Measurements from ENCODE around the gene TINCR. TPM values are rescaled to one million over a fixed set of nuclear protein-coding genes. Genes with fewer than 3 reads are reported as not detected.

TINCR gene
- total RNA-seq, 1 donor: not detected

DNA sequence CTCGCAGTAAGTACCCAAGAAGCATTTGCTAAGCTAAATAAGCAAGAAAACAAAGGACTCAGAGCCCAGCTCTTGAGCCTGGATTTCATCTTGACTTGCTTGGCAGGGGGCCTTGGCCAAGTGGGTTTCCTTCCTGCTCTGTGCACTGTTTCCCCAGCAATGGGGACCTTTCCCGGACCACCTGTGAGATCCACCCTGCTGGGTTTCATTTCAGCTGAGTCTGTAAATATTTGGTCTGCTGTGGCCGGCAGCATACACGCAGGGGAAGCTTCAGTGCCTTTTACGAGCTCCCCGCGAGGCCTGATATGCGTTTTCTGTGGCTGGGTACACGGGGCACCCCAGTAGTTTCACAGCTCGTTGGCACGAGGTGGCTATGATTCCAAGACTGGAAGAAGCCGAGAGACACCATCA, 12.4 kb upstream of the TINCR start:
- no peak overlapping the region for H3K4me3 ChIP-seq (ENCODE audit: low read depth, low read length)
- TF ChIP-seq, protein P1, sequence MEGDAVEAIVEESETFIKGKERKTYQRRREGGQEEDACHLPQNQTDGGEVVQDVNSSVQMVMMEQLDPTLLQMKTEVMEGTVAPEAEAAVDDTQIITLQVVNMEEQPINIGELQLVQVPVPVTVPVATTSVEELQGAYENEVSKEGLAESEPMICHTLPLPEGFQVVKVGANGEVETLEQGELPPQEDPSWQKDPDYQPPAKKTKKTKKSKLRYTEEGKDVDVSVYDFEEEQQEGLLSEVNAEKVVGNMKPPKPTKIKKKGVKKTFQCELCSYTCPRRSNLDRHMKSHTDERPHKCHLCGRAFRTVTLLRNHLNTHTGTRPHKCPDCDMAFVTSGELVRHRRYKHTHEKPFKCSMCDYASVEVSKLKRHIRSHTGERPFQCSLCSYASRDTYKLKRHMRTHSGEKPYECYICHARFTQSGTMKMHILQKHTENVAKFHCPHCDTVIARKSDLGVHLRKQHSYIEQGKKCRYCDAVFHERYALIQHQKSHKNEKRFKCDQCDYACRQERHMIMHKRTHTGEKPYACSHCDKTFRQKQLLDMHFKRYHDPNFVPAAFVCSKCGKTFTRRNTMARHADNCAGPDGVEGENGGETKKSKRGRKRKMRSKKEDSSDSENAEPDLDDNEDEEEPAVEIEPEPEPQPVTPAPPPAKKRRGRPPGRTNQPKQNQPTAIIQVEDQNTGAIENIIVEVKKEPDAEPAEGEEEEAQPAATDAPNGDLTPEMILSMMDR (IDR thresholded peaks at IDR 0.05; ENCODE audit: insufficient read depth, low read length): no peak
- no peak for DNase-seq (ENCODE audit: low read depth)

DNA sequence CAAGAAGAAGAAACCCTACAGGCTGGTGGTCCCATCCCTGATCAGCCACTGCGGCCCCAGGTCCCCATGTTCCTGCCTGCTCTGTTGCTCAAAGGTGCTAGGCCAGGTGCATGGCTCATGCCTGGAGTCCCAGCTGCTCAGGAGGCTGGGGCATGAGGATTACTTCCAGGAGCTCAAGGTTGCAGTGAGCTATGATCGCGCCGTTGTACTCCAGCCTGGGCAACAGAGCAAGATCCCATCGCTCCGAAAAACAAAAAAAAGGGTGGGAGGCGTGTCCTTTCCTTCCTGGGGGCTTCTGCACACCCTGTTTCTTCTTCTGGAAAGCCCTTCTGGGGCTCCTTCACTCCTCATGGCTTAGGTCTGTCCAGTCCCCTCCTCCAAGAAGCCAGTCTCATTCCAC, 11.9 kb upstream of the TINCR start:
- no peak for DNase-seq (ENCODE audit: low read depth)
- no peak overlapping the region for H3K4me3 ChIP-seq (ENCODE audit: low read depth, low read length)
- TF ChIP-seq, protein P1 (IDR thresholded peaks at IDR 0.05; ENCODE audit: insufficient read depth, low read length): no peak

DNA sequence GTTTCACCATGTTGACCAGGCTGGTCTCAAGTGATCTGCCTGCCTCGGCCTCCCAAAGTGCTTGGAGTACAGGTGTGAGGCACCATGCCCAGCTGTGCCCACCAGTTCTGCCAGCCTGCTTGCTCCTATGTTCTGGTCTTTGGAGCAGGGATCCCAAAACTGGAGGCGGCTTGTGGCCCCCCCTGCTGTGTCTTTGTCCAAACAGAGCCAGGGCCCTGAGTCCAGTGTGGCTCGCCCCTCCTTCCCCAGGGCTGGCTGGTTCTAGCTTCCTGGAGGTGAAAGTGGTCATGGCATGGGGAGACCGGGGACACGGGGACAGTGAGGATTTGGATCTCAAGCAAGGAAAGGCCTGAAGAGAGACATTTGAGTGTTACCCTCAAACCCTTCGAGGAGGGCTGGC, 11.5 kb upstream of the TINCR start:
- no peak for DNase-seq (ENCODE audit: low read depth)
- TF ChIP-seq, protein P1 (IDR thresholded peaks at IDR 0.05; ENCODE audit: insufficient read depth, low read length): no peak
- no peak overlapping the region for H3K4me3 ChIP-seq (ENCODE audit: low read depth, low read length)

DNA sequence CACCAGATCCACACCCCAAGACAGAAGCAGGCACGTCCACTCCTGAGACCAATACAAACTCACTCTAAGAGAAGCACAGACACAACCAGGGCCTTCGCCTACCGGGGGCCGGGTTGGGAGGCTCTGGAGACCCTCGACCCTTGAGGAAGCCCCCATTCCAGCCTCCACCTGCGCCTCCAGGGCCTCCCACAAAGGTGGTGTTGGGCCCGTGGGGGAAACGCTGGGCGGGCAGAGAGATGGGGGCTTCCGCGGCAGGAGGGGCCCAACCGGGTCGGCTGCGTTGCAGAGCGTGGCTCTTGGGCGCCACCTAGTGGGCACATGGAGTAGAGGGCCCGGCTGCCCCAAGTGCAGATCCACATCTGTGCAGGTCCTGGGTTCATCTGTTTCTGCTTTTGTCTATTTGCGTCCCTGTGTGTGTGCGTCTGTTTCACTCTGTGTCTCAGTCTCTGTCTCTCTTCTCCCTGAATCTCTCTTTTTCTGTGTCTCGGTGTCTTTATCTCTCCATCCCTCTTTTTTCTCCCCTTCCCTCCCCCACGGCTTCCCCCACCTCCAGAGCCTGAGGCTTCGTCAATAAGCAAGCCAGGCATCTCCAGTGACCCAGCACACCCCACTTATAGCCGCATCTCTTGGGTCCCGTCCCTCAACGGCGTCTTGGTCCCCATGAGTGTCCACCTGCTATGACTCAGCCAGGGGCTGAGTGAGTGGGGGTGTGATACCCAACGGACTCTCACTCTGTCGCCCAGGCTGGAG, 10.5 kb upstream of the TINCR start:
- peak; percentile 48 for DNase-seq (ENCODE audit: low read depth)
- TF ChIP-seq, protein P1 (IDR thresholded peaks at IDR 0.05; ENCODE audit: insufficient read depth, low read length): peak; percentile 97

DNA sequence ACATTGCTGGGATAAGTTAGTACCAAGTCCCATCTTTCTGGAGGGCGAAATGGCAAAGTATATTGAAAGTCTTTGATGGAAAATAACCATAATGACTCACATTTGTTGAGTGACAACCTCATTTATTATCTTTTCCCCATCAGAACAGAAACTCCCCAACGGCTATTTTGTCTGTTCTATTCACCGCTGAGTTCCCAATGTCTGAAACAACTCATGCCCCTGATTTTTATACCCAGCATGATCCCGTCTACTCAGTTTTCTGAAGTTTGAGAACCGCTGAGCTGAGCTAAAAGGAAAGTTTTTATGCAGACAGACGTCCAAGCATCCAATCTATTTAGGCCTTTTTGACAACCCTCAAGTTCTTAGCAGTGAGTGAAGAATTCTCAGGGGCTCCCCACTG, 7.8 kb upstream of the TINCR start:
- H3K4me3 ChIP-seq (ENCODE audit: low read depth, low read length): no peak overlapping the region
- TF ChIP-seq, protein P1 (IDR thresholded peaks at IDR 0.05; ENCODE audit: insufficient read depth, low read length): no peak

More for the DNA sequence above, 10.5 kb upstream of the TINCR start:
- peak overlapping the region; percentile 6 for H3K4me3 ChIP-seq (ENCODE audit: low read depth, low read length)

DNA sequence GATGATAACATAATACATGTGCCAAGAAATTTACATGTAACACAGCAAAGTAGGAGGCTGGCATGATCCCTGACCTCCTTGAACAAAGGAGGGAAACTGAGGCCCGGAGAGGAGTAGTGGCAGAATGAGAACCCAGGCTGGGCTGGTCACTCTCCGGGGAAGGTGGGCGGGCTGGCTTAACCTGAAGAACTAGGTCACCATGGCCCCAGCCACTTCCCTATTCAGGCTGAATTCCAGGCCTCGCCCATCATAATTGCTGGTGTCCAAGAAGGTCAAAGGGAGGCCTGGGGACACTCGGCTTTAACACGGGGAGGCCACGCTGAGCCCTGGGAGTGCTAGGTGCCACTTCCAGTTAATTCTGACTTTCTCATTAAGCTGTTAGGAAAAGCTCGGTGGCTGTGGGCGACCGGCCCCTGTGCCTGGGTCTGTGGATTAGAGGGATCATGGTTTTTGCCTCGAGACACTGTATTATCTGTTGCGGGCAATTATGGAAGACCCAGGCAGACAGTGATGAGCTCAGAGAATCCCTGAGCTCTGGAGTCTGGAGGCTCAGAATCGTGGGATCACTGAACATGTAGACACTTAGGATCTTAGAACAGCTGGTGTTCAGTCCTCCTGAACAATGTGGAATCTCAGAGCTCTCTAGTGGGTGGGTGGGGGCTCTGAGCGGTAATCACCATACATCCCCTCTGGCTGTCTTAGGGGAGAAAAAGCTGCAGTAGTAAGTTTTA, 5.0 kb upstream of the TINCR start:
- TF ChIP-seq, protein P1 (IDR thresholded peaks at IDR 0.05; ENCODE audit: insufficient read depth, low read length): no peak
- DNase-seq (ENCODE audit: low read depth): no peak
- H3K4me3 ChIP-seq (ENCODE audit: low read depth, low read length): no peak overlapping the region

More for the DNA sequence above, 7.8 kb upstream of the TINCR start:
- DNase-seq (ENCODE audit: low read depth): no peak

Measured in fibroblast of the aortic adventitia (primary cell).